Liver (tissue), 10 donors: ENCODE measurements around the gene CCDC32. TPM values are rescaled to one million over a fixed set of nuclear protein-coding genes. Genes with fewer than 3 reads are reported as not detected.
A peak's percentile ranks its signal among the peaks of the same experiment; 100 is the strongest.

Experiments used
- DNase-seq: peaks from one replicate; pipeline ENCODE4 v3.0.0-alpha.2; 2017; ENCODE audit warnings: low spot score
- H3K27ac ChIP-seq, 2 donors: one replicate each; pipeline ENCODE4 v1.7.0; 2013; ENCODE audit warnings: inconsistent platforms in 2 of 2, low read length in 2 of 2, control low read depth in 1 of 2, low read depth in 1 of 2, mild to moderate bottlenecking in 1 of 2
- H3K27me3 ChIP-seq, 4 donors: one replicate each; pipeline versions ENCODE4 v1.6.1 to v1.7.0; 2013; ENCODE audit warnings: low read length in 3 of 4, inconsistent platforms in 1 of 4, mild to moderate bottlenecking in 1 of 4, moderate library complexity in 1 of 4; ENCODE audit not compliant: control insufficient read depth in 4 of 4, insufficient read depth in 4 of 4
- H3K36me3 ChIP-seq, 4 donors: one replicate each; pipeline versions ENCODE4 v1.6.1 to v1.7.0; 2013; ENCODE audit warnings: low read length in 3 of 4, mild to moderate bottlenecking in 3 of 4, low read depth in 1 of 4, moderate library complexity in 1 of 4; ENCODE audit not compliant: control insufficient read depth in 4 of 4, insufficient read depth in 3 of 4
- H3K4me1 ChIP-seq, 4 donors: one replicate each; pipeline versions ENCODE4 v1.6.1 to v1.7.0; 2013; ENCODE audit warnings: low read length in 3 of 4, mild to moderate bottlenecking in 3 of 4, moderate library complexity in 1 of 4; ENCODE audit not compliant: control insufficient read depth in 4 of 4, insufficient read depth in 4 of 4
- H3K4me3 ChIP-seq, 3 donors: one replicate each; pipeline versions ENCODE4 v1.6.1 to v1.7.0; 2013; ENCODE audit warnings: low read length in 3 of 3, control low read depth in 1 of 3, low read depth in 1 of 3, mild to moderate bottlenecking in 1 of 3
- H3K9ac ChIP-seq, 2 donors: one replicate each; pipeline ENCODE4 v1.7.0; 2013; ENCODE audit warnings: low read length in 2 of 2, mild to moderate bottlenecking in 2 of 2, moderate library complexity in 2 of 2, control low read depth in 1 of 2, low read depth in 1 of 2
- H3K9me3 ChIP-seq, 4 donors: one replicate each; pipeline versions ENCODE4 v1.6.1 to v1.7.0; 2013; ENCODE audit warnings: low read length in 3 of 4; ENCODE audit not compliant: control insufficient read depth in 4 of 4
- CTCF ChIP-seq: fragments of 150-350 bp; IDR thresholded peaks from 2 replicates; pipeline ENCODE4 v1.5.1; 2017; ENCODE audit warnings: improper control_type of control experiment, low read depth, low read length; ENCODE audit not compliant: missing input control
- FOXA2 ChIP-seq: IDR thresholded peaks from 2 replicates; pipeline ENCODE4 v1.6.1; 2016; ENCODE audit warnings: antibody characterized with exemption
- HNF4A ChIP-seq, 2 donors: conservative IDR thresholded peaks; 2 replicates each; pipeline ENCODE4 v1.6.1; 2016; ENCODE audit warnings: antibody characterized with exemption in 2 of 2, mild to moderate bottlenecking in 2 of 2
- JUND ChIP-seq, 2 donors: IDR thresholded peaks; 2 replicates each; pipeline ENCODE4 v1.6.1; 2016; ENCODE audit warnings: antibody characterized with exemption in 2 of 2
- RAD21 ChIP-seq, 2 donors: IDR thresholded peaks; 2 replicates each; pipeline ENCODE4 v1.6.1; 2016; ENCODE audit warnings: antibody characterized with exemption in 2 of 2, mild to moderate bottlenecking in 2 of 2
- RXRA ChIP-seq, 2 donors: IDR thresholded peaks; 2 replicates each; pipeline ENCODE4 v1.6.1; 2017 to 2018; ENCODE audit warnings: antibody characterized with exemption in 2 of 2, mild to moderate bottlenecking in 1 of 2
- TAF1 ChIP-seq: conservative IDR thresholded peaks from 2 replicates; pipeline ENCODE4 v1.6.1; 2016; ENCODE audit warnings: antibody characterized with exemption, mild to moderate bottlenecking
- YY1 ChIP-seq: IDR thresholded peaks from 2 replicates; pipeline ENCODE4 v1.6.1; 2016; ENCODE audit warnings: antibody characterized with exemption, mild to moderate bottlenecking
- WGBS: extraction: QIAGEN DNeasy Blood & Tissue Kit; methylation state at CpG from one replicate; pipeline ENCODE4 v1.1.7; 2013; 5-methylcytosine and 5-hydroxymethylcytosine counted together
- polyA plus RNA-seq, 2 donors: library from polyadenylated mRNA; stranded (reverse) in 1 of 2; unstranded in 1 of 2; fragments of 200-250 nt in 1 of 2; fragments of >200 nt in 1 of 2; fragmentation: Nextera tagmentation in 1 of 2; extraction: Ambion mirVana in 1 of 2; gene quantifications; one replicate each; pipeline versions ENCODE4 v1.2.1 to v1.2.3, GENCODE V29; 2013 to 2015
- small RNA-seq: library from RNA; depleted of rRNA; stranded (forward); fragments of <200 nt; gene quantifications from one replicate; pipeline ENCODE3, GENCODE V24; 2014
- total RNA-seq, 2 donors: library from RNA; depleted of rRNA; stranded (reverse); fragments of >200 nt; gene quantifications; one replicate each; pipeline ENCODE4 v1.2.3, GENCODE V29; 2014
- TF ChIP-seq, protein P1 (sequence below): IDR thresholded peaks from 2 replicates; pipeline ENCODE4 v1.6.1; 2016; ENCODE audit warnings: antibody characterized with exemption
- donor health status: healthy.
- donor health status: healthy.
- donor health status: healthy.
- donor health status: healthy.
- donor health status: healthy.

CCDC32 gene
- total and polyA plus RNA-seq, 4 donors: 7.9 to 13.5 (median 8.9) TPM

DNA sequence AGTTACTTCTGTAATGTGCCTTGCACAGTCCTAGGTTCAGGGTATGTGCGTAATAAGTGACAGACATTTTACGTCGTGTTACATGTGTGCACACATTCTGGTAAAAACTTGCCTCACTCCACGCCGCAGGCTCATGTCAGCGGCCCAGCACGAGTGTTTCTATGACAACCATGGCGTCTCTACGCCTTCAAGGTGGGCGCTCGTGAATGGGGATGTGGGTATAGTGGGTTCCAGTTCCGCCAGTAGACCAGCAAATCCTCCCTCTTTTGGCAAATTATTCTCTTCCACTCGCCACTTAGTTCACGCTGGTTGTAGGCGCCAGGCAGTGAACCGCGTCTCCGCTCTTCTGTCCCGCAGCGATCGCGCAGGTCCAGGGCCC is 53.8 kb downstream of the CCDC32 start:
- Histone ChIP-seq H3K36me3 (no peaks in the 10 kb centered on the region), H3K9me3 (no peaks in the 10 kb centered on the region), H3K27ac (peak overlapping the region; percentile 69 to 86), H3K4me1 (peaks cover 2 to 25% (median 10%) of the 10 kb centered on the region in 4 donors), H3K27me3 (no peaks in the 10 kb centered on the region), H3K4me3 (peak overlapping the region; percentile 43 to 68 (median 65)), H3K9ac (peak overlapping the region; percentile 44 to 47)
- DNase-seq: no peak
- 10% methylated on average over 22 of the region's 22 CpGs for WGBS
- TF ChIP-seq YY1 (peak; percentile 72), HNF4A (conservative IDR thresholded peaks at IDR 0.05) (no peak)

GRCh38 chr15:40510201-40510600 is 54.6 kb downstream of the CCDC32 start:
- WGBS: 83% methylated on average over 2 of the region's 2 CpGs
- no peak for TF ChIP-seq YY1
- no peak for DNase-seq
- H3K9ac ChIP-seq: no peak overlapping the region
- H3K27me3 ChIP-seq: no peaks in the 10 kb centered on the region
- peaks cover 2 to 25% (median 10%) of the 10 kb centered on the region in 4 donors for H3K4me1 ChIP-seq
- no peak overlapping the region for H3K4me3 ChIP-seq
- H3K36me3 ChIP-seq: no peaks in the 10 kb centered on the region
- no peaks in the 10 kb centered on the region for H3K9me3 ChIP-seq
- no peak overlapping the region for H3K27ac ChIP-seq

DNA sequence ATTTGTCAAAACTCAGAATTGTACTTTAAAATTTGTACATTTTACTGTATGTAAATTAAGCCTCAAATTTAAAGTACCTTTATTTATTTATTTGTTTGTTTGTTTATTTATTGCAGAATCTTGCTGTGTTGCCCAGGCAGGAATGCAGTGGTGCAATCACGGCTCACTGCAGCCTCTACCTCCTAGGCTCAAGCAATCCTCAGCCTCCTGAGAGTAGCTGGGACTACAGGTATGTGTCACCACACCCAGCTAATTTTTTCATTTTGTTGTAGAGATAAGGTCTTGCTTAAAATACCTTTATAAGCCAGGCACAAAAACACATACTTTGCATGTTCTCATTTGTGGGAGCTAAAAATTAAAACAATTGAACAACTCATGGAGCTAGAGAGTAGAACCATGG is 56.6 kb downstream of the CCDC32 start:
- 88% methylated on average over 1 of the region's 1 CpG for WGBS
- Histone ChIP-seq H3K36me3 (no peaks in the 10 kb centered on the region), H3K4me3 (no peak overlapping the region), H3K27me3 (no peaks in the 10 kb centered on the region), H3K9ac (no peak overlapping the region), H3K9me3 (no peaks in the 10 kb centered on the region), H3K27ac (no peak overlapping the region), H3K4me1 (peaks cover 2 to 25% (median 10%) of the 10 kb centered on the region in 4 donors)
- DNase-seq: no peak
- TF ChIP-seq JUND (IDR thresholded peaks at IDR 0.05): no peak
- TF ChIP-seq RAD21 (IDR thresholded peaks at IDR 0.05): no peak
- no peak for TF ChIP-seq RXRA (IDR thresholded peaks at IDR 0.05)
- TF ChIP-seq, protein P1, sequence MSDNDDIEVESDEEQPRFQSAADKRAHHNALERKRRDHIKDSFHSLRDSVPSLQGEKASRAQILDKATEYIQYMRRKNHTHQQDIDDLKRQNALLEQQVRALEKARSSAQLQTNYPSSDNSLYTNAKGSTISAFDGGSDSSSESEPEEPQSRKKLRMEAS: no peak
- TF ChIP-seq HNF4A (conservative IDR thresholded peaks at IDR 0.05): no peak
- TF ChIP-seq FOXA2: no peak

GRCh38 chr15:40506964-40507571 is 57.8 kb downstream of the CCDC32 start:
- H3K4me3 ChIP-seq: peak overlapping the region in 1 of 3 donors; percentile 38
- H3K9ac ChIP-seq: no peak overlapping the region
- 4% methylated on average over 30 of the region's 30 CpGs for WGBS
- H3K27me3 ChIP-seq: no peaks in the 10 kb centered on the region
- H3K9me3 ChIP-seq: no peaks in the 10 kb centered on the region
- no peaks in the 10 kb centered on the region for H3K36me3 ChIP-seq
- peaks cover 2 to 23% (median 9%) of the 10 kb centered on the region in 4 donors for H3K4me1 ChIP-seq
- TF ChIP-seq TAF1: no peak
- peak; percentile 69 to 77 for TF ChIP-seq RAD21 (IDR thresholded peaks at IDR 0.05)
- TF ChIP-seq CTCF: peak; percentile 52
- H3K27ac ChIP-seq: no peak overlapping the region
- peak; percentile 76 for DNase-seq

Small RNA genes within 50 kb of the gene (small RNA-seq; reads per million reads assigned to genes)
- gene RF00017 (not detected), gene RNU6-516P (not detected)

Other genes starting within 250 kb of the CCDC32 start
- gene INAFM2, start 241.3 kb downstream of the CCDC32 start, total RNA-seq: 1 to 10 TPM; 4.8 to 5.7 TPM
- gene INAFM2, start 241.3 kb downstream of the CCDC32 start, polyA plus RNA-seq: 1 to 10 TPM; 3.3 to 4.0 TPM
- gene CCDC9B, start 224.1 kb downstream of the CCDC32 start, total RNA-seq: 1 to 10 TPM in 1 of 2 donors, under 1 TPM in 1; 0.61 to 4.4 TPM
- under 1 TPM; 0.43 to 0.85 TPM for gene CCDC9B, start 224.1 kb downstream of the CCDC32 start, polyA plus RNA-seq
- gene PHGR1, start 214.0 kb downstream of the CCDC32 start, total RNA-seq: under 1 TPM in 1 of 2 donors, not detected in 1; 0.33 TPM
- gene PHGR1, start 214.0 kb downstream of the CCDC32 start, polyA plus RNA-seq: not detected
- under 1 TPM; under 0.01 TPM for gene DISP2, start 206.8 kb downstream of the CCDC32 start, total RNA-seq
- under 1 TPM in 1 of 2 donors, not detected in 1; 0.23 TPM for gene DISP2, start 206.8 kb downstream of the CCDC32 start, polyA plus RNA-seq
- gene KNSTRN, start 182.3 kb downstream of the CCDC32 start, total RNA-seq: 10 to 100 TPM in 1 of 2 donors, 1 to 10 TPM in 1; 9.0 to 28.1 TPM
- 1 to 10 TPM; 3.4 to 8.8 TPM for gene KNSTRN, start 182.3 kb downstream of the CCDC32 start, polyA plus RNA-seq
- 10 to 100 TPM; 40.3 to 95.7 TPM for gene IVD, start 159.2 kb downstream of the CCDC32 start, total RNA-seq
- 100 to 1,000 TPM in 1 of 2 donors, 10 to 100 TPM in 1; 93.0 to 156 TPM for gene IVD, start 159.2 kb downstream of the CCDC32 start, polyA plus RNA-seq
- gene BAHD1, start 124.1 kb downstream of the CCDC32 start, total RNA-seq: 1 to 10 TPM; 6.3 to 7.0 TPM
- gene BAHD1, start 124.1 kb downstream of the CCDC32 start, polyA plus RNA-seq: 1 to 10 TPM; 1.8 to 8.7 TPM
- gene CHST14, start 94.1 kb downstream of the CCDC32 start, total RNA-seq: 1 to 10 TPM; 2.9 to 3.3 TPM
- gene CHST14, start 94.1 kb downstream of the CCDC32 start, polyA plus RNA-seq: 1 to 10 TPM; 2.3 to 5.3 TPM
- gene RPUSD2, start 4.3 kb upstream of the CCDC32 start, total RNA-seq: 1 to 10 TPM; 7.4 to 7.6 TPM
- 1 to 10 TPM; 5.3 to 5.8 TPM for gene RPUSD2, start 4.3 kb upstream of the CCDC32 start, polyA plus RNA-seq
- gene KNL1, start 29.2 kb upstream of the CCDC32 start, total RNA-seq: 10 to 100 TPM in 1 of 2 donors, 1 to 10 TPM in 1; 3.5 to 38.5 TPM
- 1 to 10 TPM; 1.5 to 2.2 TPM for gene KNL1, start 29.2 kb upstream of the CCDC32 start, polyA plus RNA-seq
- gene RAD51, start 130.1 kb upstream of the CCDC32 start, total RNA-seq: 10 to 100 TPM in 1 of 2 donors, under 1 TPM in 1; 0.25 to 11.3 TPM
- gene RAD51, start 130.1 kb upstream of the CCDC32 start, polyA plus RNA-seq: under 1 TPM; 0.51 to 0.87 TPM
- 10 to 100 TPM; 27.5 to 32.5 TPM for gene RMDN3, start 190.2 kb upstream of the CCDC32 start, total RNA-seq
- 10 to 100 TPM; 27.8 to 33.8 TPM for gene RMDN3, start 190.2 kb upstream of the CCDC32 start, polyA plus RNA-seq
- gene GCHFR, start 199.0 kb upstream of the CCDC32 start, total RNA-seq: 10 to 100 TPM; 50.5 to 58.7 TPM
- 100 to 1,000 TPM; 178 to 229 TPM for gene GCHFR, start 199.0 kb upstream of the CCDC32 start, polyA plus RNA-seq
- gene C15orf62, start 204.9 kb upstream of the CCDC32 start, total RNA-seq: under 1 TPM; 0.19 to 0.92 TPM
- under 1 TPM; 0.43 to 0.75 TPM for gene C15orf62, start 204.9 kb upstream of the CCDC32 start, polyA plus RNA-seq
- gene ZFYVE19, start 242.0 kb upstream of the CCDC32 start, total RNA-seq: 10 to 100 TPM; 10.4 to 41.2 TPM
- gene ZFYVE19, start 242.0 kb upstream of the CCDC32 start, polyA plus RNA-seq: 10 to 100 TPM; 18.4 to 21.0 TPM
- 10 to 100 TPM in 1 of 2 donors, 1 to 10 TPM in 1; 10.0 to 13.8 TPM for gene DNAJC17, start 242.4 kb upstream of the CCDC32 start, total RNA-seq
- gene DNAJC17, start 242.4 kb upstream of the CCDC32 start, polyA plus RNA-seq: 10 to 100 TPM; 25.9 to 32.5 TPM